Measurements from ENCODE around the gene HSPA1A.
"Not testable (repeated sequence)": the region's sequence is repeated elsewhere in the genome, so short reads cannot be mapped to it uniquely, and the experiment has no call there.

HSPA1A gene

GRCh38 chr6:31822036-31822821 lies 6.9 kb downstream of the HSPA1A start:
- no peaks in the 10 kb centered on the region for H3K9me2 ChIP-seq (replicated peaks; ENCODE audit: low read depth, low read length)
- H3K36me3 ChIP-seq (ENCODE audit: insufficient read depth, low read length), result no peaks in the 10 kb centered on the region
- H3K9ac ChIP-seq (ENCODE audit: low read depth, low read length, poor library complexity, severe bottlenecking), result peak overlapping the region; percentile 77
- H2AFZ ChIP-seq (ENCODE audit: low read length), result peak overlapping the region; percentile 94
- H4K20me1 ChIP-seq (ENCODE audit: insufficient read depth, low read length, poor library complexity, severe bottlenecking), result no peaks in the 10 kb centered on the region
- peak overlapping the region; percentile 77 for H3K4me3 ChIP-seq (ENCODE audit: low read length, poor library complexity, severe bottlenecking)
- peak overlapping the region; percentile 74 for H3K4me2 ChIP-seq (ENCODE audit: low read depth, low read length, poor library complexity, severe bottlenecking)
- peaks cover 22% of the 10 kb centered on the region for H3K4me1 ChIP-seq (ENCODE audit: insufficient read depth, low read length, poor library complexity, severe bottlenecking)
- no peaks in the 10 kb centered on the region for H3K9me3 ChIP-seq (ENCODE audit: insufficient read depth, low read depth, low read length)
- H3K27me3 ChIP-seq (ENCODE audit: insufficient read depth, low read length, poor library complexity, severe bottlenecking), result no peaks in the 10 kb centered on the region
- peaks cover 6% of the 10 kb centered on the region; the same call in 1 of the 2 replicates for H3F3A ChIP-seq (ENCODE audit: low read depth)
- H3K79me2 ChIP-seq (ENCODE audit: insufficient read depth, low read length), result no peaks in the 10 kb centered on the region
- TF ChIP-seq CTCF (conservative IDR thresholded peaks at IDR 0.05; ENCODE audit: low read length) (no peak), EZH2phosphoT487 (IDR thresholded peaks at IDR 0.05; ENCODE audit: borderline replicate concordance) (no peak)

- H3K4me1 ChIP-seq (ENCODE audit: insufficient read depth, low read length, poor library complexity, severe bottlenecking), result peaks cover 22% of the 10 kb centered on the region
- not testable (repeated sequence) for H3K4me3 ChIP-seq (ENCODE audit: low read length, poor library complexity, severe bottlenecking); H3K9ac ChIP-seq (ENCODE audit: low read depth, low read length, poor library complexity, severe bottlenecking); H3K79me2 ChIP-seq (ENCODE audit: insufficient read depth, low read length); H3F3A ChIP-seq (ENCODE audit: low read depth); H3K4me2 ChIP-seq (ENCODE audit: low read depth, low read length, poor library complexity, severe bottlenecking); H3K9me2 ChIP-seq (replicated peaks; ENCODE audit: low read depth, low read length); H2AFZ ChIP-seq (ENCODE audit: low read length); H3K36me3 ChIP-seq (ENCODE audit: insufficient read depth, low read length); H4K20me1 ChIP-seq (ENCODE audit: insufficient read depth, low read length, poor library complexity, severe bottlenecking); H3K9me3 ChIP-seq (ENCODE audit: insufficient read depth, low read depth, low read length); H3K27me3 ChIP-seq (ENCODE audit: insufficient read depth, low read length, poor library complexity, severe bottlenecking)
Measured at GRCh38 chr6:31823592-31824196, 8.4 kb downstream of the HSPA1A start.

- Histone ChIP-seq H3K4me1 (ENCODE audit: insufficient read depth, low read length, poor library complexity, severe bottlenecking) (peaks cover 22% of the 10 kb centered on the region), H3F3A (ENCODE audit: low read depth) (peaks cover 8% of the 10 kb centered on the region), H4K20me1 (ENCODE audit: insufficient read depth, low read length, poor library complexity, severe bottlenecking) (no peaks in the 10 kb centered on the region), H3K4me2 (ENCODE audit: low read depth, low read length, poor library complexity, severe bottlenecking) (no peak overlapping the region), H3K79me2 (ENCODE audit: insufficient read depth, low read length) (peaks cover 7% of the 10 kb centered on the region; the same call in 1 of the 2 replicates), H3K9me2 (replicated peaks; ENCODE audit: low read depth, low read length) (no peaks in the 10 kb centered on the region), H3K9me3 (ENCODE audit: insufficient read depth, low read depth, low read length) (no peaks in the 10 kb centered on the region), H3K9ac (ENCODE audit: low read depth, low read length, poor library complexity, severe bottlenecking) (no peak overlapping the region), H3K27me3 (ENCODE audit: insufficient read depth, low read length, poor library complexity, severe bottlenecking) (no peaks in the 10 kb centered on the region), H2AFZ (ENCODE audit: low read length) (no peak overlapping the region), H3K36me3 (ENCODE audit: insufficient read depth, low read length) (no peaks in the 10 kb centered on the region), H3K4me3 (ENCODE audit: low read length, poor library complexity, severe bottlenecking) (no peak overlapping the region)
- TF ChIP-seq EZH2phosphoT487 (IDR thresholded peaks at IDR 0.05; ENCODE audit: borderline replicate concordance) (no peak), CTCF (conservative IDR thresholded peaks at IDR 0.05; ENCODE audit: low read length) (no peak)
Measured at GRCh38 chr6:31825553-31825952, 10.2 kb downstream of the HSPA1A start.
